ENCODE results near the gene HNRNPC.
"Not testable (repeated sequence)": the region's sequence is repeated elsewhere in the genome, so short reads cannot be mapped to it uniquely, and the experiment has no call there.

HNRNPC gene

DNA sequence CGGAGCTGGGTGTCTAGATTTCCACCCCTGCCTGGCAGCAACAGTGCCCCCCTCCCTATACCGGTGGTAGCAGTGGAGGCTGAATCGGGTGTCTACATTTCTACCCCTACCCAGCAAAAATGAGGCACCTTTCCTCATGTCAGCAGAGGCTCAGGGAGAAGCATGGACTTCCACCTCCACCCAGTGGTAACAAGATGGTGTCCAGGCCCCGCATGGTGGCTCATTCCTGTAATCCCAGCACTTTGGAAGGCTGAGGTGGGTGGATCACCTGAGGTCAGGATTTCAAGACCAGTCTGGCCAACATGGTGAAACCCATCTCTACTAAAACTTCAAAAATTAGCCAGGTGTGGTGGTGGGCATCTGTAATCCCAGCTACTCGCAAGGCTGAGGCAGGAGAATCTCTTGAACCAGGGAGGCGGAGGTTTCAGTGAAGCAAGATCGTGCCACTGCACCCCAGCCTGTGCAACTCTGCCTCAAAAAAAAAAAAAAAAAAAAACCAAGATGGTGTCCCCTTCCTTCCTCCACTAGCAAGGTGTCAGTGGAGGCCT is 77.9 kb downstream of the HNRNPC start:
- no peaks in the 10 kb centered on the region for H3K36me3 Mint-ChIP-seq
- DNase-seq, result no peak
- H3K9me3 Mint-ChIP-seq, result no peaks in the 10 kb centered on the region
- no peak overlapping the region for H3K27ac Mint-ChIP-seq
- peaks cover 42% of the 10 kb centered on the region for H3K27me3 Mint-ChIP-seq
- CTCF ChIA-PET, result interaction anchor here (0.6 to 1.6 kb wide), 2 partner anchors 87 to 140 kb away, joined by 3 to 5 read pairs; no protein-coding TSS in a partner anchor
- peaks cover 13% of the 10 kb centered on the region for H3K4me1 Mint-ChIP-seq
- peak overlapping the region; percentile 43 for H3K4me3 Mint-ChIP-seq

DNA sequence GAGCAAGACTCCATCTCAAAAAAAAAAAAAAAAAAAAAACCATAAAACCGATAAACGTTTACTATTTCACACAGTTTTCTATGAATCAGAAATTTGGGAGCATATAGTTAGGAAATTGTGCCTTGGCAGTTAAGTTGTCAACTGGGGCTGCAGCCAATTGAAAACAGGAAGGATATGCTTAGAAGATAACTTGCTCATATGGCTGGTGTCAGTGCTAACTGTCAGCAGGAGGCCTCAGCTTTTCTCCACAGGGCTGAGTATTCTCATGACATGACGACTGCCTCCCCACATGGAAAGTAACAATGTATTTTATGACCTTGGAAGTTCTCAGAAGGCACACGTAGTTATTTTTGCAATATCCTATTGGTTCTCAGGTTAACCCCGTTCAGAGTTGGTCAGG is 83.8 kb downstream of the HNRNPC start:
- Mint-ChIP-seq H3K27me3 (peaks cover 5% of the 10 kb centered on the region), H3K36me3 (no peaks in the 10 kb centered on the region), H3K9me3 (peaks cover 4% of the 10 kb centered on the region), H3K4me1 (no peaks in the 10 kb centered on the region), H3K27ac (no peak overlapping the region), H3K4me3 (no peak overlapping the region)
- CTCF ChIA-PET, result no interaction called here
- DNase-seq, result no peak

GRCh38 chr14:21184254-21184653 is 85.0 kb downstream of the HNRNPC start:
- no peak overlapping the region for H3K4me3 Mint-ChIP-seq
- H3K4me1 Mint-ChIP-seq, result no peaks in the 10 kb centered on the region
- H3K27ac Mint-ChIP-seq, result no peak overlapping the region
- peaks cover 4% of the 10 kb centered on the region for H3K9me3 Mint-ChIP-seq
- H3K36me3 Mint-ChIP-seq, result no peaks in the 10 kb centered on the region
- no peak for DNase-seq
- CTCF ChIA-PET, result no interaction called here
- H3K27me3 Mint-ChIP-seq, result peaks cover 8% of the 10 kb centered on the region

- CTCF ChIA-PET, result no interaction called here
- H3K36me3 Mint-ChIP-seq, result no peaks in the 10 kb centered on the region
- H3K4me3 Mint-ChIP-seq, result no peak overlapping the region
- H3K27ac Mint-ChIP-seq, result no peak overlapping the region
- DNase-seq, result no peak
- peaks cover 4% of the 10 kb centered on the region for H3K9me3 Mint-ChIP-seq
- H3K27me3 Mint-ChIP-seq, result peaks cover 8% of the 10 kb centered on the region
- H3K4me1 Mint-ChIP-seq, result no peaks in the 10 kb centered on the region
These were observed 87.1 kb downstream of the HNRNPC start for GRCh38 chr14:21182166-21182565.

GRCh38 chr14:21171128-21171527 is 98.1 kb downstream of the HNRNPC start:
- no peak overlapping the region for H3K27ac Mint-ChIP-seq
- H3K36me3 Mint-ChIP-seq, result no peaks in the 10 kb centered on the region
- H3K4me1 Mint-ChIP-seq, result no peaks in the 10 kb centered on the region
- H3K27me3 Mint-ChIP-seq, result peaks cover 43% of the 10 kb centered on the region
- H3K4me3 Mint-ChIP-seq, result no peak overlapping the region
- DNase-seq, result no peak
- CTCF ChIA-PET, result no interaction called here
- H3K9me3 Mint-ChIP-seq, result no peaks in the 10 kb centered on the region

DNA sequence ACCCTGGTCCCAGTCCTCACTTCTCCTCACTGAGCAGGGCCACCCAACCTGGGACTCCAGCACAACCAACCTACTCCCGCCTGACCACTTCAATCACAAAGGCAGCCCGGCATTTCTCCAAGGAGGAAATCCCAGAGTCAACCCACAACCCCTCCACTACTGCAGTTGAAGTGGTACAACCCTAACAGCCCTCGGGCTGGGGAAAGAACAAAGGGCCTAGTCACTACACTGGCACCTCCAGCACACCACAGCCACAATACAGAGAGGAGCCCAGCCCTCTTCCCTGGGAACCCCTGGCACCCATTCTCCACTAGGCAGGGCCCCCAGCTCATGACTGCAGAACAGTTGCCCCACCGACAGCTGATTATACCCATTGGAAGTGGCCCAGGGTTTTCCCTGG is 99.7 kb downstream of the HNRNPC start:
- DNase-seq, result no peak
- no peaks in the 10 kb centered on the region for H3K36me3 Mint-ChIP-seq
- H3K4me3 Mint-ChIP-seq, result no peak overlapping the region
- no peak overlapping the region for H3K27ac Mint-ChIP-seq
- peaks cover 50% of the 10 kb centered on the region for H3K27me3 Mint-ChIP-seq
- CTCF ChIA-PET, result no interaction called here
- H3K4me1 Mint-ChIP-seq, result no peaks in the 10 kb centered on the region
- H3K9me3 Mint-ChIP-seq, result no peaks in the 10 kb centered on the region

- Mint-ChIP-seq H3K27me3 (peaks cover 46% of the 10 kb centered on the region), H3K4me1 (no peaks in the 10 kb centered on the region), H3K27ac (no peak overlapping the region), H3K9me3 (no peaks in the 10 kb centered on the region), H3K36me3 (no peaks in the 10 kb centered on the region), H3K4me3 (no peak overlapping the region)
- CTCF ChIA-PET, result no interaction called here
- DNase-seq, result no peak
These were observed 101.2 kb downstream of the HNRNPC start for GRCh38 chr14:21168055-21168454.

DNA sequence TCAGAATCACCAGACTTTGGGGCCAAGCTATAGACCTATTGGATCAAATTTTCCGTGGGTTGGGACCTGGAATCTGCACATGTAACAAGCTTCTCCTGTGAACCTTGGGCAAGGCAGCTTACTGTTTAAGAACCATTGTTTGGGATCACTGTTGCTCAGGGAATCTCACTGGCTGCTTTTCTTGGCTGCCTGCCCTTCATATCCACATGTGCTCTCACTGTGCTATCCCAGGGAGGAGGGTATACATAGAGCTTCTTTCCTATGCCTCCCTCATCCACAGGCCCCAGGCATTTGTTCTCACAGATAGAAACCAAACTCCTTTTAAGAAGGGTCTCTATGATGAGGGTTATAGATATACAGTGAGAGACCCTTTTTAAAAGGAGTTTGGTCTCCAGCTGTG is 103.6 kb downstream of the HNRNPC start:
- H3K27ac Mint-ChIP-seq, H3K4me3 Mint-ChIP-seq, DNase-seq, H3K36me3 Mint-ChIP-seq, H3K4me1 Mint-ChIP-seq, CTCF ChIA-PET, H3K9me3 Mint-ChIP-seq: not testable (repeated sequence)
- peaks cover 55% of the 10 kb centered on the region for H3K27me3 Mint-ChIP-seq

DNA sequence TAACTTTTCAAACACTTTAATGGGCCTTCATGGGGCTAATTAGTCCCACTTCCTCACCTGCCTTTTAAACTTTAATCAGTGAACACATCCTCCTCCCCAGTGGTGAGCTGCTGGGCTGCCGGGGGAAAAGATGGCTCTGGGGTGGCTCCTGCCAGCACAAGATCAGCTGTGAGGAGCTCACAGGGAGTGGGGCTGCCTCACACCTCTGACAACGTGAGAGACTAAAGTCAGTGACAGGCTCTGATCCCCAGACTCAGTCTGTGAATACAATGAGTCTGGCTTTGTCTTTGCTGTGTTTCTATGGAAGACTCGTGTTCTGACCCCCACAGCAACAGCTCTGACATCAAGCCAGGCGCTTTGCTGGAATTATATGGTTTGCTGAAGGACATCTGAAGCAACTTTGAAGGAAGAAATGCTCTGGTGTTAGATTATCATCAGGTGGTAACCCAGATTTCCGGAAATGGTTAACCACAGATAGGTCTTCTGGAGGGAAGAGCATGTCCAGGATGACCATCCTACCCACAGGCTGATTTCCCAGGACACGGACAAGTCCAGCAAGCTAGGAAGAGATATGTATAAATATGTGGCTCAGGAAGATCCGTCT is 104.1 kb downstream of the HNRNPC start:
- H3K4me1 Mint-ChIP-seq, H3K4me3 Mint-ChIP-seq, DNase-seq, H3K36me3 Mint-ChIP-seq, CTCF ChIA-PET, H3K27ac Mint-ChIP-seq, H3K9me3 Mint-ChIP-seq: not testable (repeated sequence)
- H3K27me3 Mint-ChIP-seq, result peaks cover 49% of the 10 kb centered on the region

- H3K27ac Mint-ChIP-seq, result no peak overlapping the region
- no peak overlapping the region for H3K4me3 Mint-ChIP-seq
- DNase-seq, result no peak
- peaks cover 42% of the 10 kb centered on the region for H3K27me3 Mint-ChIP-seq
- CTCF ChIA-PET, result no interaction called here
- H3K36me3 Mint-ChIP-seq, result no peaks in the 10 kb centered on the region
- no peaks in the 10 kb centered on the region for H3K9me3 Mint-ChIP-seq
- H3K4me1 Mint-ChIP-seq, result no peaks in the 10 kb centered on the region
These were observed 105.4 kb downstream of the HNRNPC start for GRCh38 chr14:21163871-21164291.

DNA sequence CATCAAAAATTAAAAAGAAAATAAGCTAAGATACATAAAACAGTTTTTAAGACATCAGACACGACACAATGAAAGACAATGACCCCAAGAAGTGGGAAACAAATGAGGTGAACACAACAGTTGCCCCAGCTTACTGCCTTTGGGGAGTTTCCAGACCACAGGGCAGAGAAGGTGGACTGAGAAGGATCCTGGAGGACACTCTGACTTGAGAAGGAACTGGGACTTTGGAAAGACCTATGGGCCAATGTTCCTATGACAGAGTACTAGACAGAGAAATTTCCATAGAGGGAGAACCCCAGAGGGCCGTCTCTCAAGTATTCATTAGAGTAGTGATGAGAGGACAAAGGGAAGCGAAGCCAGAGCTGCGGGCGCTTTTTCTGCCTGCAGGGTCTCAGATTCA is 107.2 kb downstream of the HNRNPC start:
- no peaks in the 10 kb centered on the region for H3K36me3 Mint-ChIP-seq
- H3K4me3 Mint-ChIP-seq, result no peak overlapping the region
- peaks cover 48% of the 10 kb centered on the region for H3K27me3 Mint-ChIP-seq
- H3K9me3 Mint-ChIP-seq, result no peaks in the 10 kb centered on the region
- no peak for DNase-seq
- no peaks in the 10 kb centered on the region for H3K4me1 Mint-ChIP-seq
- CTCF ChIA-PET, result no interaction called here
- no peak overlapping the region for H3K27ac Mint-ChIP-seq

DNA sequence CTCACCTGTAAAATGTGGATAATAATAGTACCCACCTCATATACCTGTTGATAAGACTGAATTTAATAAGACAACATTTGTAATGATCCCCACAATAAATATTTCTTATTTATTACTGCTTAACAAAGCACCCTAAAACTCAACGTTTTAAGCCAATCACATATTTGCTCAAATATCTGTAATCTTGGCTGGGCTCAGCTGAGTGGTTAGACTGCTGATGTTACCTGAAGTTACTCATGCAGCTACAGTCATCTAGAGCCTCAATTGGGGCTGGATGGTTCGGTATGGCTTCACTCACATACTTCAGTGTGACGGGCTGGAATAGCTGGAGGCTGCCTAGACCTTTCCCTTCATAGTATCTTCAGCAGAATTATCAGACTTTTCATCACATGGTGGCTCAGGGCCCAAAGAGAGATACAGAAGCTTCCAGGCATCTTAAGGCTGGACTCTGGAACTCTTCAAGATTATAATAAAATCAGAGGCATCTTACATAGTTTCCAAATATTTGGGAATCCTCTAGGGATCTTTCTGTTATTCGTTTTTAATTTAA is 109.1 kb downstream of the HNRNPC start:
- H3K4me3 Mint-ChIP-seq, result no peak overlapping the region
- H3K27ac Mint-ChIP-seq, result no peak overlapping the region
- H3K36me3 Mint-ChIP-seq, result no peaks in the 10 kb centered on the region
- H3K4me1 Mint-ChIP-seq, result no peaks in the 10 kb centered on the region
- peaks cover 46% of the 10 kb centered on the region for H3K27me3 Mint-ChIP-seq
- no peak for DNase-seq
- CTCF ChIA-PET, result no interaction called here
- no peaks in the 10 kb centered on the region for H3K9me3 Mint-ChIP-seq
